T-helper 9 cell (primary cell): ENCODE measurements around the gene CUZD1.
A peak's percentile ranks its signal among the peaks of the same experiment; 100 is the strongest.
"Not testable (repeated sequence)": the region's sequence is repeated elsewhere in the genome, so short reads cannot be mapped to it uniquely, and the experiment has no call there.

Experiments
- DNase-seq: peaks from one replicate; pipeline ENCODE4 v3.0.0-alpha.2; 2020
- total RNA-seq, 2 donors: gene quantifications; one replicate each; lab custom pipeline; 2026; lab: John Stamatoyannopoulos, UW

CUZD1 gene
- total RNA-seq, result 0 to 0.28 reads per million in 2 donors

DNA sequence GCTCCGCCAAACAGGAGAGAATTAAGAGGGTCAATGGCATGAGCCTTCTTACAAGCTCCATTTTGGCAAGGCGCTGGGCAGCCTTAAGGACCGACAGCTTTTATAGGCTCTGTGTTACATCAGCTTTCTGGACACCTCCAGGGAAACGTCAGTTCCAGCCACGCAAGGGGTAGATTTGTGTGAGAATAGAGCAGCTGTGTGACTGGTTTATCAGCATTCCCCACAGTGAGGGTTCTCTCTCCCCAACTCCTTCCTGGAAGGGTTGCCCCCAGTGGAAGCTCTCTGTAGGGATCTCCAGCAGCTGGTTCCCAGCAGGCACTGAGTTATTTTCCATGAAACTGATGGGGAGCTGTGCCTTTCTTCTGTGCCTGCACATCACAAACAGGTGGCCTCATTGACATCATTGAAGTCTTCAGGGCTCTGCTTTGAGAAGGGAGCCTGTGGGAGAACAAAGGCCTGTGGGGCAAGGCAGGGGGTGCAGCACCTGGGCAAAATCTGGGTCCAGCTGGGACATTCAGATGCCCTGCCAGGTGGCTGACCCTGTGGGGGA is at the start of gene CUZD1:
CUZD1 (minus strand) TSS at position 75 of the 550 bp plus-strand sequence; CDS start at position 61, 14 bp downstream.
- DNase-seq, result no peak

GRCh38 chr10:122894261-122894944 is 48.7 kb upstream of the CUZD1 start:
- DNase-seq, result no peak

DNA sequence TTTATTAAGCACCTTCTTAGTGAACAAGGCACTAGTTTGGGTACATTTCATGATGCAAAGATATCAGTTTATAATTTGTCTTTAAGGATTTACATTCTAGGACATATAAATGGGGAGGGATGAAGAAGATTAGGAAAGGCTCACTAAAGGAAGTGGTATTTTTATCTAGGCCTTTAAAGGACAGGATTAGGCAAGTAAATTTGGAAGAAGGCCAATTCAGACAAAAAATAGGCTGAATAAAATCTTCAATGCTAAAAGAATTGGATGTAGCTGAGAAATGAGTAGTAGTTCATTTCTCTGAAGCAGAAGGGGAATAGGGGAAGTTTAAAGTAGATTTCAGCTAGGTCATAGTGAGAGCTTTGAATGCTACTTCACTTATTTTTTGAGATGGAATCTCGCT is 38.5 kb upstream of the CUZD1 start:
- no peak for DNase-seq

- no peak for DNase-seq
Measured at GRCh38 chr10:122882766-122883165, 37.1 kb upstream of the CUZD1 start.

GRCh38 chr10:122879339-122880273 is 33.9 kb upstream of the CUZD1 start, which contains the start of gene FAM24B:
TSS of gene FAM24B (minus strand) at chr10:122879581. CDS start at chr10:122850515, 29,066 bp downstream.
- DNase-seq, result peak; percentile 83

GRCh38 chr10:122878799-122879338 is 33.2 kb upstream of the CUZD1 start:
- DNase-seq, result no peak

DNA sequence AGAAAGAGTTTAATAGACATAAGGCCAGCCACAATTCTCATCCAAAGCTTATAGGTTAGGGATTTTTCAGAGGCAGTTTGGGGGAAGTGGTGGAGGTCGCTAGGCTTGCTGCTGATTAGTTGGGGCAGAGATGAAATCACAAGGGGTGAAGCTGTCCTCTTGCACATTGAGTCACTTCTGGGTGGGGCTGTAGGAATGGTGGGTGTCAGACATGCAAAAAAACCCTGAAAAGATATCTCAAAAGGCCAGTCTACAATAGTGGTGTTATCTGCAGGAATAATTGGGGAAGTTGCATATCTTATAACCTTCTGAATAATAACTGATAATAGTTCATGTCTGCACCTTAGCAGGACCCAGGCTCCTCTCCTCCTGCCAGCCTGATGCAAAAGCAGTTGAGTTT is 31.6 kb upstream of the CUZD1 start:
- no peak for DNase-seq

DNA sequence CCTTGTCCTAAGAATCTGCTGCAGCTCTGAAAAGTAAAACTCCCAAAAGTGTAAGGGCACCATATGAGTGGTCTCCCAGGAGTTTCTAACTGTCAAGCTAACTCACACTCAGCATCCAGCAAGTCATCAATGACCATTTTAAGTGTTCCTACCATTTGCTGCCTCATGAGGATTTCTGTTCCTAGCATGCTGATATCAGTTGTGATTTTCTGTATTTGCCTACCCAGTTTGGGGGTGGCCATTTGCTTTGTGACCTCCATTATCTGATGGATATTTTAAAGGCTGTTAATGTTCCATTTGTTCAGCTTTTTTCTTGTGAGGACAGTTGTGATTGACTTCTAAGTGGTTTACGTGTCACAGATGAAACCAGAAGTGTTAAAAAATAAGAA is 30.8 kb upstream of the CUZD1 start:
- no peak for DNase-seq

DNA sequence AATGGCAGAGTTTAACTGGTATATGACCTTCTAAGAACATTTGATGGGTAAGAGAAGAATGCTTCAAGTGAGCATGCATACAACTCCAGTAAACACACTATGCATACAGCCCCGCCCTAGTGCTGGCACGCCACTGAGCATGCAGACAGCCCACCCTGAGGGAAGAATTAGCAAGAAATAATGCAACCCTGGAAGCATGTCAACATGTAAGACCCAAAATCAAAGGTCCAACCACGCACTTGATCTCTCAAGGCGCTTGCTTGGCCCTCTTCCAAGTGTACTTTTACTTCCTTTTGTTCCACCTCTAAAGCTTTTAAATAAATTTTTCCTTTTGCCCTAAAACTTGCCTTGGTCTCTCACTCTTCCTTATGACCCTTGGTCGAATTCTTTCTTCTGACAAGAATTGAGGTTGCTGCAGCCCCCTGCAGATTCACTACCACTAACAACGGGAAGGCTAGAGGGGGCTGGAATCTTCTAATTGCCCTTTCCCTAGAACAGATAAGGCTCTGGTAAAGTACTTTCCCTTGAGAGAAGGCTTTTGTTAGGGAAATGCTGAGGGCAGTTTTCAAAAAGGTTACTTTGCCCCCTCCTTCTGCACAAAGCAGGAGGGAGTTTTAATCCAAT is 30.3 kb upstream of the CUZD1 start:
- DNase-seq, result no peak

DNA sequence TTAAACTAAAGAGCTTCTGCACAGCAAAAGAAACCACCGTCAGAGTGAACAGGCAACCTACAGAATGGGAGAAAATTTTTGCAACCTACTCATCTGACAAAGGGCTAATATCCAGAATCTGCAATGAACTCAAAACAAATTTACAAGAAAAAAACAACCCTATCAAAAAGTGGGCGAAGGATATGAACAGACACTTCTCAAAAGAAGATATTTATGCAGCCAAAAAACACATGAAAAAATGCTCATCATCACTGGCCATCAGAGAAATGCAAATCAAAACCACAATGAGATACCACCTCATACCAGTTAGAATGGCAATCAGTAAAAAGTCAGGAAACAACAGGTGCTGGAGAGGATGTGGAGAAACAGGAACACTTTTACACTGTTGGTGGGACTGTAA is 26.3 kb upstream of the CUZD1 start:
- not testable (repeated sequence) for DNase-seq

DNA sequence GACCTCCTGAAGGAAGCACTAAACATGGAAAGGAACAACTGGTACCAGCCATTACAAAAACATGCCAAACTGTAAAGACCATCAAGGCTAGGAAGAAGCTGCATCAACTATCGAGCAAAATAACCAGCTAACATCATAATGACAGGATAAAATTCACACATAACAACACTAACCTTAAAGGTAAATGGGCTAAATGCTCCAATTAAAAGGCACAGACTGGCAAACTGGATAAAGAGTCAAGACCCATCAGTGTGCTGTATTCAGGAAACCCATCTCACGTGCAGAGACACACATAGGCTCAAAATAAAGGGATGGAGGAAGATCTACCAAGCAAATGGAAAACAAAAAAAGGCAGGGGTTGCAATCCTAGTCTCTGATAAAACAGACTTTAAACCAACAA is 23.1 kb upstream of the CUZD1 start:
- DNase-seq, result not testable (repeated sequence)

GRCh38 chr10:122866757-122867482 is 21.3 kb upstream of the CUZD1 start:
- DNase-seq, result not testable (repeated sequence)

- no peak for DNase-seq
Measured at GRCh38 chr10:122864901-122865300, 19.2 kb upstream of the CUZD1 start.

DNA sequence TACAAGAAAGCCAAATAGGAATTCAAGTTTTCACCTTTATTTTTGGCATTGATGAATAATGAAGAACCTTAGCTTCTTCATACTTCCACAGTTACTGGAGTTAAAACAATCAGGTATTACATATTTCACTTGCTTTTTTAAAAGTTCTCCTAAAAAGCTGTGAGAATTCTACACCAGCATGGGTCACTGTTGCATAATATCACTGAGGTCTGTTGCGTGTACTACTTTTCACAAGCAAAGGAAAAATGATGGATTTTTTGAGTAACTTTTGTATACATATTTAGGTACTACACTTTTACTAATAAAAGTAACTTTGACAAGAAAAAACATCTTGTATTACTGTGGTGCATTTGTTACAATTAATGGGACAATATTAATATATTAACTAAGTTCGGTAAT is 18.5 kb upstream of the CUZD1 start:
- DNase-seq, result no peak

- no peak for DNase-seq
Measured at GRCh38 chr10:122863216-122864193, 17.8 kb upstream of the CUZD1 start.

DNA sequence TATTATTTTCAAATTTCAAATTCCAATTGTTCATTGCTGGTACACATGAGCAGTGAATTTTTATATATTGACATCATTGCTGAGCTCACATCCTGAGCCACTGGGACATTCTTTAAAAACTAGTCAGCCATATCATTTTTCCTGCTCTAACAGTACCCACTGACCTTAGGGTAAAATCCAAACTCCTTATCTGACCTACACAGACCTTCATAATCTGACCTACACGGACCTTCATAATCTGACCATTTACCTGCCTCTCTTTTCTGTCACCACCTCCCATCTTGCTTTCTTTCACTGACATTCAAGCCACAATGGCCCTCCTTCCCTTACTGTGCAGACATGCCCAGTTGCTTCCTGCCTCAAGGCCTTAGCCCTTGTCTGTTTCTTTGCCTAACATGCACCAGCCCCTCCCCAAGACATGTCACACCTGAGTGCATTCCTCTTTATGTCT is 16.1 kb upstream of the CUZD1 start:
- no peak for DNase-seq

- no peak for DNase-seq
Measured at GRCh38 chr10:122859527-122859926, 13.9 kb upstream of the CUZD1 start.

DNA sequence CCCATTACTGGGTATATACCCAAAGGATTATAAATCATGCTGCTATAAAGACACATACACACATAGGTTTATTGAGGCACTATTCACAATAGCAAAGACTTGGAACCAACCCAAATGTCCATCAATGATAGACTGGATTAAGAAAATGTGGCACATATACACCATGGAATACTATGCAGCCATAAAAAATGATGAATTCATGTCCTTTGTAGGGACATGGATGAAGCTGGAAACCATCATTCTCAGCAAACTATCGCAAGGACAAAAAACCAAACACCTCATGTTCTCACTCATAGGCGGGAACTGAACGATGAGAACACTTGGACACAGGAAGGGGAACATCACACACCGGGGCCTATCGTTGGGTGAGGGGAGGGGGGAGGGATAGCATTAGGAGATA is 12.4 kb upstream of the CUZD1 start:
- DNase-seq, result not testable (repeated sequence)

DNA sequence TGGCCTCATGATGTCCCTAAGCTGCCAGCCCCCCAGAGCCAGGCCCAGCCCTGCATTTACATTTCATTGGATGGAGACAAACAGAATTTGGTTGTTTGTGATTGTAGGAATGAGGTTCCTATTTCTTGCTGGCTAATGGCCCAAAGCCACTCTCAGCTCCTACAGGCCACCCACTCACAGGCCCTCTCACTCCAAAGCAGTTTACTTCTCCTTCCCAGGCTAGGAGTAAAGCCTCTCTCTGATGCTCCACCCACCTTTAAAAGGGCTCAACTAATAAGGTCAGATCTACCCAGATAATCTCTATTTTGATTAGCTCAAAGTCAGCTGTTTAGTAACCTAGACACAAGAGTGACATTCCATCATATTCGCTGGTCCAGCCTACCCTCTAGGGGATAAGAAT is 11.2 kb upstream of the CUZD1 start:
- DNase-seq, result no peak

DNA sequence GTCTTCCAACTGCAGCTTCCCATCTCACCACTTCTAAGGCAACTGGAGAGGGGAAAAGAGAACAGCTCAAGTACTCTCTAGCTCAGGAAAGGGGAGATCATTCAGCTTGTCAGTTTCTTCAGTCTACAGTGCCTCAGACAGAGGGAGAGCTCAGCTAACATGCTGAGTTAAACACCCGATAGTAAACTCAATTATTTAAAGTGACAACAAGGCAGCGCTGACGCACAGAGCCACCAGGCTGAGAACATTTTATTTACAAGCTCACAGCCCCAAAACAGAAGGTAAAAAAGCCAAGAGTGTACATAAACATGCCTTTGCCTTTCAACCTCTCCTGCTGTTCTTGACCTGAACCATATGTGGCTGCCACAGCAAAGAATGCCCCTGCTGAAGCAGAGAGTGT is 10.1 kb upstream of the CUZD1 start:
- DNase-seq, result no peak

DNA sequence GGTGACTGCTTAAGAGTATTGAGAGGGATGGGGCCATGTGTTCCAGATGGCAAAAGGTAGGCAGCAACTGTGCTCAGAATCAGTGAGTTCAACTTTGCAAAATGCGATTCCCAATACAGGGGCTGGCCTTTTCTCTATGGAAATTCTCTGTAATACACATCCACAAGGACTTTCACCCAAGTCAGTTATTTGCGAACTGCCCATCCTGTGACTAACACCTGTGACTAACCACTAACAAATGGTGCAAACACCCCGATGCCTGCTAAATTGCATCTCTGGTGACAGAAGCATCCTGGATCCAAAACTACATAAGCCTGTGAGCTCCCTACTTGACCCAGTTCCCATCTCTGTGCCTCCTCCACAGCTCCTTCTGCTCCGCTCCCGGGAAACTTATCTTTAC is 9.0 kb upstream of the CUZD1 start:
- DNase-seq, result no peak
